ENCODE measurements around the gene VAMP1.

The VAMP1 gene

GRCh38 chr12:6462234-6462995 lies 8.1 kb downstream of the VAMP1 start:
- Histone ChIP-seq H3K4me3 (ENCODE audit: low read depth in 1 of 2, low read length in 2 of 2) (no peak overlapping the region), H3K27me3 (ENCODE audit: control insufficient read depth in 1 of 2, insufficient read depth in 2 of 2, low read length in 2 of 2) (no peaks in the 10 kb centered on the region), H3K9me3 (ENCODE audit: control insufficient read depth in 1 of 2, low read length in 2 of 2) (no peaks in the 10 kb centered on the region), H3K4me1 (ENCODE audit: control insufficient read depth in 1 of 2, insufficient read depth in 2 of 2, low read length in 2 of 2) (peaks cover 36 to 43% of the 10 kb centered on the region in 2 donors), H3K9ac (ENCODE audit: low read depth in 1 of 2, low read length in 2 of 2) (peak overlapping the region in 1 of 2 donors; percentile 9), H3K27ac (ENCODE audit: low read depth, low read length) (no peak overlapping the region), H3K36me3 (ENCODE audit: control insufficient read depth in 1 of 2, insufficient read depth in 2 of 2, low read length in 2 of 2) (peaks cover 50 to 87% of the 10 kb centered on the region in 2 donors)

- H3K27me3 ChIP-seq (ENCODE audit: control insufficient read depth in 1 of 2, insufficient read depth in 2 of 2, low read length in 2 of 2), result no peaks in the 10 kb centered on the region
- no peak overlapping the region for H3K9ac ChIP-seq (ENCODE audit: low read depth in 1 of 2, low read length in 2 of 2)
These were observed 8.9 kb downstream of the VAMP1 start for GRCh38 chr12:6461401-6462233.

GRCh38 chr12:6460751-6461371 lies 9.6 kb downstream of the VAMP1 start:
- Histone ChIP-seq H3K27me3 (ENCODE audit: control insufficient read depth in 1 of 2, insufficient read depth in 2 of 2, low read length in 2 of 2) (no peaks in the 10 kb centered on the region), H3K36me3 (ENCODE audit: control insufficient read depth in 1 of 2, insufficient read depth in 2 of 2, low read length in 2 of 2) (peaks cover 55 to 87% of the 10 kb centered on the region in 2 donors), H3K9me3 (ENCODE audit: control insufficient read depth in 1 of 2, low read length in 2 of 2) (no peaks in the 10 kb centered on the region), H3K4me3 (ENCODE audit: low read depth in 1 of 2, low read length in 2 of 2) (peak overlapping the region in 1 of 2 donors; percentile 34), H3K4me1 (ENCODE audit: control insufficient read depth in 1 of 2, insufficient read depth in 2 of 2, low read length in 2 of 2) (peaks cover 36 to 43% of the 10 kb centered on the region in 2 donors), H3K9ac (ENCODE audit: low read depth in 1 of 2, low read length in 2 of 2) (peak overlapping the region in 1 of 2 donors; percentile 7), H3K27ac (ENCODE audit: low read depth, low read length) (peak overlapping the region; percentile 15)

More at GRCh38 chr12:6461401-6462233, 8.9 kb downstream of the VAMP1 start:
- H3K27ac ChIP-seq (ENCODE audit: low read depth, low read length), result peak overlapping the region; percentile 33
- peak overlapping the region in 1 of 2 donors; percentile 34 for H3K4me3 ChIP-seq (ENCODE audit: low read depth in 1 of 2, low read length in 2 of 2)
- H3K4me1 ChIP-seq (ENCODE audit: control insufficient read depth in 1 of 2, insufficient read depth in 2 of 2, low read length in 2 of 2), result peaks cover 36 to 43% of the 10 kb centered on the region in 2 donors
- H3K9me3 ChIP-seq (ENCODE audit: control insufficient read depth in 1 of 2, low read length in 2 of 2), result no peaks in the 10 kb centered on the region
- peaks cover 55 to 93% of the 10 kb centered on the region in 2 donors for H3K36me3 ChIP-seq (ENCODE audit: control insufficient read depth in 1 of 2, insufficient read depth in 2 of 2, low read length in 2 of 2)

- H3K9me3 ChIP-seq (ENCODE audit: control insufficient read depth in 1 of 2, low read length in 2 of 2), result no peaks in the 10 kb centered on the region
- H3K4me3 ChIP-seq (ENCODE audit: low read depth in 1 of 2, low read length in 2 of 2), result no peak overlapping the region
- H3K27me3 ChIP-seq (ENCODE audit: control insufficient read depth in 1 of 2, insufficient read depth in 2 of 2, low read length in 2 of 2), result no peaks in the 10 kb centered on the region
- H3K9ac ChIP-seq (ENCODE audit: low read depth in 1 of 2, low read length in 2 of 2), result no peak overlapping the region
- peaks cover 31 to 36% of the 10 kb centered on the region in 2 donors for H3K4me1 ChIP-seq (ENCODE audit: control insufficient read depth in 1 of 2, insufficient read depth in 2 of 2, low read length in 2 of 2)
- H3K27ac ChIP-seq (ENCODE audit: low read depth, low read length), result no peak overlapping the region
- H3K36me3 ChIP-seq (ENCODE audit: control insufficient read depth in 1 of 2, insufficient read depth in 2 of 2, low read length in 2 of 2), result peaks cover 60 to 86% of the 10 kb centered on the region in 2 donors
These were observed 11.5 kb downstream of the VAMP1 start for GRCh38 chr12:6459004-6459337.

- Histone ChIP-seq H3K27ac (ENCODE audit: low read depth, low read length) (no peak overlapping the region), H3K9me3 (ENCODE audit: control insufficient read depth in 1 of 2, low read length in 2 of 2) (no peaks in the 10 kb centered on the region), H3K36me3 (ENCODE audit: control insufficient read depth in 1 of 2, insufficient read depth in 2 of 2, low read length in 2 of 2) (peaks cover 57 to 82% of the 10 kb centered on the region in 2 donors), H3K9ac (ENCODE audit: low read depth in 1 of 2, low read length in 2 of 2) (no peak overlapping the region), H3K27me3 (ENCODE audit: control insufficient read depth in 1 of 2, insufficient read depth in 2 of 2, low read length in 2 of 2) (no peaks in the 10 kb centered on the region), H3K4me1 (ENCODE audit: control insufficient read depth in 1 of 2, insufficient read depth in 2 of 2, low read length in 2 of 2) (peaks cover 29 to 32% of the 10 kb centered on the region in 2 donors), H3K4me3 (ENCODE audit: low read depth in 1 of 2, low read length in 2 of 2) (no peak overlapping the region)
These were observed 12.0 kb downstream of the VAMP1 start for GRCh38 chr12:6458281-6459003.

- Histone ChIP-seq H3K27me3 (ENCODE audit: control insufficient read depth in 1 of 2, insufficient read depth in 2 of 2, low read length in 2 of 2) (no peaks in the 10 kb centered on the region), H3K4me1 (ENCODE audit: control insufficient read depth in 1 of 2, insufficient read depth in 2 of 2, low read length in 2 of 2) (peaks cover 29 to 32% of the 10 kb centered on the region in 2 donors), H3K36me3 (ENCODE audit: control insufficient read depth in 1 of 2, insufficient read depth in 2 of 2, low read length in 2 of 2) (peaks cover 48 to 72% of the 10 kb centered on the region in 2 donors), H3K9ac (ENCODE audit: low read depth in 1 of 2, low read length in 2 of 2) (no peak overlapping the region), H3K9me3 (ENCODE audit: control insufficient read depth in 1 of 2, low read length in 2 of 2) (no peaks in the 10 kb centered on the region), H3K27ac (ENCODE audit: low read depth, low read length) (no peak overlapping the region), H3K4me3 (ENCODE audit: low read depth in 1 of 2, low read length in 2 of 2) (no peak overlapping the region)
These were observed 13.1 kb downstream of the VAMP1 start for GRCh38 chr12:6457220-6457945.

GRCh38 chr12:6452944-6453630 lies 17.4 kb downstream of the VAMP1 start:
- H3K9ac ChIP-seq (ENCODE audit: low read depth in 1 of 2, low read length in 2 of 2), result peak overlapping the region; percentile 99 to 100
- no peaks in the 10 kb centered on the region for H3K27me3 ChIP-seq (ENCODE audit: control insufficient read depth in 1 of 2, insufficient read depth in 2 of 2, low read length in 2 of 2)
- H3K36me3 ChIP-seq (ENCODE audit: control insufficient read depth in 1 of 2, insufficient read depth in 2 of 2, low read length in 2 of 2), result peaks cover 20 to 31% of the 10 kb centered on the region in 2 donors
- peak overlapping the region; percentile 96 for H3K27ac ChIP-seq (ENCODE audit: low read depth, low read length)
- peak overlapping the region; percentile 96 to 99 for H3K4me3 ChIP-seq (ENCODE audit: low read depth in 1 of 2, low read length in 2 of 2)
- H3K9me3 ChIP-seq (ENCODE audit: control insufficient read depth in 1 of 2, low read length in 2 of 2), result no peaks in the 10 kb centered on the region
- H3K4me1 ChIP-seq (ENCODE audit: control insufficient read depth in 1 of 2, insufficient read depth in 2 of 2, low read length in 2 of 2), result peaks cover 24 to 33% of the 10 kb centered on the region in 2 donors

GRCh38 chr12:6452245-6452943 lies 18.1 kb downstream of the VAMP1 start:
- Histone ChIP-seq H3K36me3 (ENCODE audit: control insufficient read depth in 1 of 2, insufficient read depth in 2 of 2, low read length in 2 of 2) (peaks cover 14 to 29% of the 10 kb centered on the region in 2 donors), H3K27ac (ENCODE audit: low read depth, low read length) (peak overlapping the region; percentile 96), H3K9me3 (ENCODE audit: control insufficient read depth in 1 of 2, low read length in 2 of 2) (no peaks in the 10 kb centered on the region), H3K9ac (ENCODE audit: low read depth in 1 of 2, low read length in 2 of 2) (peak overlapping the region; percentile 99 to 100), H3K4me1 (ENCODE audit: control insufficient read depth in 1 of 2, insufficient read depth in 2 of 2, low read length in 2 of 2) (peaks cover 24 to 36% of the 10 kb centered on the region in 2 donors), H3K27me3 (ENCODE audit: control insufficient read depth in 1 of 2, insufficient read depth in 2 of 2, low read length in 2 of 2) (no peaks in the 10 kb centered on the region), H3K4me3 (ENCODE audit: low read depth in 1 of 2, low read length in 2 of 2) (peak overlapping the region; percentile 96 to 99)
